HFF-Myc (cell line): ENCODE measurements around the gene NRIP2.
A peak's percentile ranks its signal among the peaks of the same experiment; 100 is the strongest.
"Not testable (repeated sequence)": the region's sequence is repeated elsewhere in the genome, so short reads cannot be mapped to it uniquely, and the experiment has no call there.

ENCODE experiments used
- DNase-seq: peaks from one replicate; pipeline ENCODE4 v3.0.0-alpha.2; 2011; ENCODE audit warnings: low read depth; ENCODE audit errors: extremely low read depth
- H3K4me3 ChIP-seq: replicated peaks from 2 replicates; pipeline ENCODE4 v1.5.1; 2011; ENCODE audit warnings: low read depth, mild to moderate bottlenecking, control low read depth, low read length
- TF ChIP-seq, protein P1 (sequence below): IDR thresholded peaks from 2 replicates; pipeline ENCODE4 v1.5.1; 2012; ENCODE audit warnings: mild to moderate bottlenecking, low read depth, low read length, control low read depth; ENCODE audit errors: missing control alignments

The NRIP2 gene, protein sequence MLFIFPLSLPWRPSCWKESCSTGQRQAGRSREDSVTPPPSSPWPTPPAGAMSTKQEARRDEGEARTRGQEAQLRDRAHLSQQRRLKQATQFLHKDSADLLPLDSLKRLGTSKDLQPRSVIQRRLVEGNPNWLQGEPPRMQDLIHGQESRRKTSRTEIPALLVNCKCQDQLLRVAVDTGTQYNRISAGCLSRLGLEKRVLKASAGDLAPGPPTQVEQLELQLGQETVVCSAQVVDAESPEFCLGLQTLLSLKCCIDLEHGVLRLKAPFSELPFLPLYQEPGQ

DNA sequence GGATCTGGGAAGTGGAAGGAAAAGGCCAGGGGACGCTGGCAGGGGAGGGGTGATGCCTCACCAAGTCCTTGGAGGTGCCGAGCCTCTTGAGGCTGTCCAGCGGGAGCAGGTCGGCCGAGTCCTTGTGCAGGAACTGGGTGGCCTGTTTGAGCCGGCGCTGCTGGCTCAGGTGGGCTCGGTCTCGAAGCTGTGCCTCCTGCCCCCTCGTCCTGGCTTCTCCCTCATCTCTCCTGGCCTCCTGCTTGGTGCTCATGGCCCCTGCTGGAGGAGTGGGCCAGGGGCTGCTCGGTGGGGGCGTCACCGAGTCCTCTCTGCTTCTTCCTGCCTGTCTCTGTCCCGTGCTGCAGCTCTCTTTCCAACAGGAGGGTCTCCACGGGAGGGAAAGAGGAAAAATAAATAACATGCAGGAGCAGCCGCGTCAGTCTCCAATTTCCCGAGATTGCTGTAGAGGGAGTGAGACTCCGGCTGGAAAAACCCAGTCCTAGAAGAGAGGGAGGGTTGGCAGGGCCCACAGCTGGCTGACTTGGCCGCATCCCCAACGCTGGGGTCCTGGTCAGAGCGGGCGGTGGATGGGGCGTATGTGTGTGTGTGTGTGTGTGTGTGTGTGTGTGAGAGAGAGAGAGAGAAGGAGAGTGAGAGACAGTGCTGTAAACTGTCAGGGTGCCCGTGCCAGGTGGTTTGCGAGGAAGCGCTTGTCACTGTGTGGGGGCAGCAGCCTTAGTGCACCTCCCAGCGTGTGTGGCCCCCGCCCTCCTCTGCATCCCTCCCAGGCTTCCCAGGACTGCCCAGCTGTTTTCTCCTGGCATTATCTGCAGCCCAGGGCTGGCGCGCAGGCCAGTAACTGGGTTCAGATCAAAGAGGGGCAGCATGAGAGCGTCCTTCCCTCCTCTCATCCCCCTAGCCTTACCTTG is at the start of gene NRIP2:
NRIP2 (minus strand) TSS at position 455 of the 911 bp plus-strand sequence; CDS start at position 403, 52 bp downstream.
- DNase-seq = peak; percentile 25
- TF ChIP-seq, protein P1, sequence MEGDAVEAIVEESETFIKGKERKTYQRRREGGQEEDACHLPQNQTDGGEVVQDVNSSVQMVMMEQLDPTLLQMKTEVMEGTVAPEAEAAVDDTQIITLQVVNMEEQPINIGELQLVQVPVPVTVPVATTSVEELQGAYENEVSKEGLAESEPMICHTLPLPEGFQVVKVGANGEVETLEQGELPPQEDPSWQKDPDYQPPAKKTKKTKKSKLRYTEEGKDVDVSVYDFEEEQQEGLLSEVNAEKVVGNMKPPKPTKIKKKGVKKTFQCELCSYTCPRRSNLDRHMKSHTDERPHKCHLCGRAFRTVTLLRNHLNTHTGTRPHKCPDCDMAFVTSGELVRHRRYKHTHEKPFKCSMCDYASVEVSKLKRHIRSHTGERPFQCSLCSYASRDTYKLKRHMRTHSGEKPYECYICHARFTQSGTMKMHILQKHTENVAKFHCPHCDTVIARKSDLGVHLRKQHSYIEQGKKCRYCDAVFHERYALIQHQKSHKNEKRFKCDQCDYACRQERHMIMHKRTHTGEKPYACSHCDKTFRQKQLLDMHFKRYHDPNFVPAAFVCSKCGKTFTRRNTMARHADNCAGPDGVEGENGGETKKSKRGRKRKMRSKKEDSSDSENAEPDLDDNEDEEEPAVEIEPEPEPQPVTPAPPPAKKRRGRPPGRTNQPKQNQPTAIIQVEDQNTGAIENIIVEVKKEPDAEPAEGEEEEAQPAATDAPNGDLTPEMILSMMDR = no peak
- no peak within 1 kb of the TSS for H3K4me3 ChIP-seq

- DNase-seq = no peak
- TF ChIP-seq, protein P1 = no peak
These were observed 45.0 kb upstream of the NRIP2 start for GRCh38 chr12:2879853-2880252.

DNA sequence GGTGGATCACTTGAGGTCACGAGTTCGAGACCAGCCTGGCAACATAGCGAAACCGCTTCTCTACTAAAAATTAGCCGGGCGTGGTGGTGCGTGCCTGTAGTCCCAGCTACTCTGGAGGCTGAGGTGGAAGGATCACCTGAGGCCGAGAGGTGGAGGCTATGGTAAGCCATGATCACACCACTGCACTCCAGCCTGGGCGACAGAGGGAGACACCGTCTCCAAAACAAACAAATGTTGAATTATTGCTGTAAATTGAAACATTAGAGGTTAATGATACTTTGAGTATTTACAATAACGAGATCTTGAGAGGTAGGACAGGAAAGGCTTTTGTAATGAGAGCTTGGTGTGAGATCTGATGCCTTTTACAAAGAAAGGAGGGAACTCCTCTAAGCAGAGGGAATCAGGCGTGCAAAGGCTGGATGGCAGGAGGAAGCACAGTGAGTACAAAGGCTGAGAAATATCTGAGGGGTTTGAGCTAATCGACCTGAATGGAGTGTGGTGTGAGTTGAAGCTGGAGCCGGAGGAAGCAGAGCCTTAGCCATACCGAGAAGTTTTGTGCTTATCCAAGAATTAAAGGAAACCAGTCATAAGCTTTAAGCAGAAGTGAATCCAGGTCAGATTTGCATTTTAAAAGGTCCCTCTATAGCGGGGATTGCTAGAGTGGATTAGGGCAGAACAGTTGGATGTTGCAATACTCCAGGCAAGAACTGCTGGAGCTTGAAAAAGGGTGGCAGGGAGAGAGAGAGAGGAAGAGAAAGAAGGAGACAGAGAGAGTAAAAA is 43.3 kb upstream of the NRIP2 start:
- peak overlapping the region; percentile 85 for H3K4me3 ChIP-seq
- no peak for DNase-seq
- TF ChIP-seq, protein P1 = no peak

More at GRCh38 chr12:2879853-2880252, 45.0 kb upstream of the NRIP2 start:
- H3K4me3 ChIP-seq = no peak overlapping the region

GRCh38 chr12:2877047-2877952 is 42.5 kb upstream of the NRIP2 start, which contains the start of the genes FOXM1 and RHNO1:
Gene FOXM1, minus strand, starts transcription at chr12:2877174. Its CDS starts 2,696 bp downstream, at chr12:2874478.
Gene RHNO1, plus strand, starts transcription at chr12:2877223. Its CDS starts 8,144 bp downstream, at chr12:2885367.
- no peak for DNase-seq
- H3K4me3 ChIP-seq = peak within 1 kb of the TSS; percentile 85
- TF ChIP-seq, protein P1 = no peak

DNA sequence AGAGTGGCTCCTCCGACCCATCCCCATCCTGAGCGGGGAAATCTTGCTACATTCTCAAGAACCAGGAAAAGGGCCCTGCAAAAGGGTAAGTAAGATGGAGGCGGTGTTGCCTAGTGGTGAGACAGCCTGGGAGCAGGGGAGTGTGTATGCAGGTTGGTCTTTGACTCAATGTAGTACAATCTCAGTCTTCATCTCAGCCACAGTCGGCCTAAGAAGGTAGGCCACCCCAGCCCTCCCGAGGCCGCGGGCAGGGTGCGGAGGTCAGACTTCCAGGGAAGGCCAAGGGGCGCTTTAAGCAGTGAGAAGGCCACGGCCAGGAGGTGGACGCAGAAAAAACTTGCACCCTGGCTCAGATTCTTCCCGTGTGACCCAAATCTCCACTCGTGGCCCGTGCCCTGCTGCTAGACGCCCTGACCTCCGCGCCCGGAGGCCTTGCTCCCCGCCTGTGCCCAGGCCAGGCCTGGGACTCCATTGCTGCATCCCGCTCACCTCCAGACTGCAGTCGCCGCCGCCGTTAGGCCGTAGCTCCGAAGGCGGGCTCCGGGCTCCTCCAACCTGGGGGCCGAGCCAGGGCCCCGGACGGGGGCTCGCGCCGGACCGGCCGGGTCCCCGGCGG is 41.7 kb upstream of the NRIP2 start:
- DNase-seq = no peak
- TF ChIP-seq, protein P1 = no peak
- peak overlapping the region; percentile 85 for H3K4me3 ChIP-seq

- DNase-seq = not testable (repeated sequence)
These were observed 34.3 kb upstream of the NRIP2 start for GRCh38 chr12:2868986-2869632.

More at GRCh38 chr12:2868986-2869632, 34.3 kb upstream of the NRIP2 start:
- not testable (repeated sequence) for H3K4me3 ChIP-seq
